ENCODE data around the gene TRMU. TPM values are rescaled to one million over a fixed set of nuclear protein-coding genes. Genes with fewer than 3 reads are reported as not detected.
A peak's percentile ranks its signal among the peaks of the same experiment; 100 is the strongest.

TRMU gene
- total and polyA plus RNA-seq, 4 donors, result 14.3 to 34.4 (median 18.6) TPM

DNA sequence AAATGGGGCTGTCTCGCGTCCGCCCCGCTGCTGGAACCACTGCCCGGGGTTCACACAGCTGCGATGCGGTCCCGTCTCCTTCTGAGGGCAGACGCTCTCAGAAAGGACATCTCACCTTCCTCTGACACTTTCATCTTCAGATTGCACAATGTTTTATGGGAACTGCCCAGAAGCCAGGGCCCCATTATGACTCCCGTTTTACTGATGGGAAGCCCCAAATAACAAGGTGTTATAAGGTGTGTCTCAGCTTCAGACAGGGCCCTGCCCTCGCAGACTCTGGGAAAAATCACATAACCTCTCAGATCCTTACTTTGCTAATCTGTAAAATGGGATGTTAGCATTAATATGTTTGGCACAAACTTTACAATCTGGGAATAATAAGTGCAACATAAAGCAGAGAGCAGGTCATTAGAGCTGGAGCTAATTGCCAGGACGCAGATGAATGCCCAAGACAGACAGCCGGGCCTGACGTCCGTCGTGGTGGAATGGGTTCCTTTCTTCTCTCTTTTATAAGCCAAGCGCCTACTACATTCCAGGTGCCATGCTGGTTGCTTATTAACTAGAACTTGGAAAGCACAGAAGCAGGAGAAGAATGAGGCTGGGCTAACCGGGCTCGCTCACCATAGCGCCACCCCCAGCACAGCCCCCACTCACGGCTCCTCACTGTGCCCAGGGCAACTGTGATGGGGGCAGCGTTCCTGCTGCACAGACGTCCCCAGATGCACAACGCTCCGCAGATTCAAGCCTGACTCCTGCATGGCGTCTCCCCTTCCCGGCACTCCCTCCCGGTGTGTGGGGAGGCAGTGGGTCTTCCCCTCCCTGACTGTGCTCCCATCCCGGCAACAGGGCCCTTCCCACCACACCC lies 43.8 kb downstream of the TRMU start (continued):
- peak; percentile 81 for TF ChIP-seq YY1 (IDR thresholded peaks at IDR 0.05)
- TF ChIP-seq EGR1 (IDR thresholded peaks at IDR 0.05; ENCODE audit: low read depth in 2 of 2), result no peak
- no peak for TF ChIP-seq CTCF (IDR thresholded peaks at IDR 0.05; ENCODE audit: low read depth, low read length, missing input control)

DNA sequence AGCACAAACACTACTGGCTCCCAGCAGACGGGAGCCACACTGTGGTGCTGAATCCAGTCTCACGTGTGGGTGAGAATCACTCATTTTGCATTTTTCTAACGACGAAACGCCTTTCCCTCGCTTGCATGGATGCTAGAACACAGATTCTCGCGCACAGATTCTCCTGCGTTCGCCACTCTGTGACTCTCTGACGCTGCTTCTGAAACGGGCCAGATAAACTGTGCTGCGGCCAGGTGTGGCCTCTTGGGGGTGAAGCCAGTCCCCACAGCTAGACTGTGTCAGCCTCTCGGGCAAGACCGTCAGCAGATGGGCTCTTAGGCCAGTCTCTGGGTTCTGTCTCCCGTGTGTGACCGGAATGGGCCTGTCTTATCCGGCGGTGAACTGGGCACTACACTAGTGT lies 44.6 kb downstream of the TRMU start:
- Histone ChIP-seq H3K9ac (ENCODE audit: low read depth in 1 of 2, low read length in 2 of 2) (peak overlapping the region in 1 of 2 donors; percentile 43), H3K36me3 (ENCODE audit: control insufficient read depth in 4 of 4, insufficient read depth in 3 of 4, low read depth in 1 of 4, low read length in 3 of 4) (no peaks in the 10 kb centered on the region), H3K27ac (ENCODE audit: low read depth in 1 of 2, low read length in 2 of 2) (peak overlapping the region; percentile 87 to 96), H3K27me3 (ENCODE audit: control insufficient read depth in 4 of 4, insufficient read depth in 4 of 4, low read length in 3 of 4) (no peaks in the 10 kb centered on the region), H3K9me3 (ENCODE audit: control insufficient read depth in 4 of 4, low read length in 3 of 4) (no peaks in the 10 kb centered on the region), H3K4me3 (ENCODE audit: low read depth in 1 of 3, low read length in 3 of 3) (peak overlapping the region; percentile 38 to 50 (median 42)), H3K4me1 (ENCODE audit: control insufficient read depth in 4 of 4, insufficient read depth in 4 of 4, low read length in 3 of 4) (peaks cover 15 to 47% (median 37%) of the 10 kb centered on the region in 4 donors)
- no peak for TF ChIP-seq TAF1 (conservative IDR thresholded peaks at IDR 0.05)
- TF ChIP-seq, protein P1, sequence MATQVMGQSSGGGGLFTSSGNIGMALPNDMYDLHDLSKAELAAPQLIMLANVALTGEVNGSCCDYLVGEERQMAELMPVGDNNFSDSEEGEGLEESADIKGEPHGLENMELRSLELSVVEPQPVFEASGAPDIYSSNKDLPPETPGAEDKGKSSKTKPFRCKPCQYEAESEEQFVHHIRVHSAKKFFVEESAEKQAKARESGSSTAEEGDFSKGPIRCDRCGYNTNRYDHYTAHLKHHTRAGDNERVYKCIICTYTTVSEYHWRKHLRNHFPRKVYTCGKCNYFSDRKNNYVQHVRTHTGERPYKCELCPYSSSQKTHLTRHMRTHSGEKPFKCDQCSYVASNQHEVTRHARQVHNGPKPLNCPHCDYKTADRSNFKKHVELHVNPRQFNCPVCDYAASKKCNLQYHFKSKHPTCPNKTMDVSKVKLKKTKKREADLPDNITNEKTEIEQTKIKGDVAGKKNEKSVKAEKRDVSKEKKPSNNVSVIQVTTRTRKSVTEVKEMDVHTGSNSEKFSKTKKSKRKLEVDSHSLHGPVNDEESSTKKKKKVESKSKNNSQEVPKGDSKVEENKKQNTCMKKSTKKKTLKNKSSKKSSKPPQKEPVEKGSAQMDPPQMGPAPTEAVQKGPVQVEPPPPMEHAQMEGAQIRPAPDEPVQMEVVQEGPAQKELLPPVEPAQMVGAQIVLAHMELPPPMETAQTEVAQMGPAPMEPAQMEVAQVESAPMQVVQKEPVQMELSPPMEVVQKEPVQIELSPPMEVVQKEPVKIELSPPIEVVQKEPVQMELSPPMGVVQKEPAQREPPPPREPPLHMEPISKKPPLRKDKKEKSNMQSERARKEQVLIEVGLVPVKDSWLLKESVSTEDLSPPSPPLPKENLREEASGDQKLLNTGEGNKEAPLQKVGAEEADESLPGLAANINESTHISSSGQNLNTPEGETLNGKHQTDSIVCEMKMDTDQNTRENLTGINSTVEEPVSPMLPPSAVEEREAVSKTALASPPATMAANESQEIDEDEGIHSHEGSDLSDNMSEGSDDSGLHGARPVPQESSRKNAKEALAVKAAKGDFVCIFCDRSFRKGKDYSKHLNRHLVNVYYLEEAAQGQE (IDR thresholded peaks at IDR 0.05), result peak; percentile 30
- 59% methylated on average over 19 of the region's 19 CpGs for WGBS
- DNase-seq (ENCODE audit: low spot score), result no peak

DNA sequence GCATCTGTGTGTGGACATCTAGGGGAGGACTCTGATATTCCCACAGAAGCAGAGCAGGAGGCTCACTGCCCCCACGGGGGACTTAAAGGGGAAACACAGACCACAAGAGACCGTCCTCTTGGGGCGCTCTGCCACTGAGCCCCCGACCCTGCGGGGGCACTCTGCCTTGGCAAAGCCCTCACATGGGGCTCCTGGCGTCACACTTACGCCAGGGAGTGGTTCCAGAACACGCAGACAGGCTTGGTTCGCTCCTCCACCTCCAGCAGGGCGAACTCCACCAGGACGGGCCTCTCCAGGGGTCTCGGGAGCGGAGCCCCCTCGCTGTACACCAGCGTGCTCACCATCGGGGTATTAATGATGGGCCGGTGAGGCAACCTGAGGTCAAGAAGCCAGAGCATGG lies 45.1 kb downstream of the TRMU start:
- H3K27ac ChIP-seq (ENCODE audit: low read depth in 1 of 2, low read length in 2 of 2), result peak overlapping the region in 1 of 2 donors; percentile 96

More for the DNA sequence above, 45.1 kb downstream of the TRMU start:
- Histone ChIP-seq H3K4me1 (ENCODE audit: control insufficient read depth in 4 of 4, insufficient read depth in 4 of 4, low read length in 3 of 4) (peaks cover 15 to 45% (median 37%) of the 10 kb centered on the region in 4 donors), H3K36me3 (ENCODE audit: control insufficient read depth in 4 of 4, insufficient read depth in 3 of 4, low read depth in 1 of 4, low read length in 3 of 4) (no peaks in the 10 kb centered on the region), H3K9ac (ENCODE audit: low read depth in 1 of 2, low read length in 2 of 2) (no peak overlapping the region), H3K4me3 (ENCODE audit: low read depth in 1 of 3, low read length in 3 of 3) (no peak overlapping the region), H3K9me3 (ENCODE audit: control insufficient read depth in 4 of 4, low read length in 3 of 4) (no peaks in the 10 kb centered on the region), H3K27me3 (ENCODE audit: control insufficient read depth in 4 of 4, insufficient read depth in 4 of 4, low read length in 3 of 4) (no peaks in the 10 kb centered on the region)
- no peak for DNase-seq (ENCODE audit: low spot score)
- 94% methylated on average over 17 of the region's 17 CpGs for WGBS
- TF ChIP-seq RXRA (IDR thresholded peaks at IDR 0.05) (no peak), TAF1 (conservative IDR thresholded peaks at IDR 0.05) (no peak), ZBTB33 (IDR thresholded peaks at IDR 0.05) (no peak), GABPA (IDR thresholded peaks at IDR 0.05 in 1 of 2, conservative IDR thresholded peaks at IDR 0.05 in 1 of 2) (no peak), NR2F2 (IDR thresholded peaks at IDR 0.05) (no peak), MAX (IDR thresholded peaks at IDR 0.05) (no peak), FOXA1 (IDR thresholded peaks at IDR 0.05) (no peak)
- TF ChIP-seq, protein P2, sequence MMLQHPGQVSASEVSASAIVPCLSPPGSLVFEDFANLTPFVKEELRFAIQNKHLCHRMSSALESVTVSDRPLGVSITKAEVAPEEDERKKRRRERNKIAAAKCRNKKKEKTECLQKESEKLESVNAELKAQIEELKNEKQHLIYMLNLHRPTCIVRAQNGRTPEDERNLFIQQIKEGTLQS (IDR thresholded peaks at IDR 0.05), result no peak

All from liver (tissue), 9 donors.